ENCODE results near the gene MAN2B1. TPM values are rescaled to one million over a fixed set of nuclear protein-coding genes. Genes with fewer than 3 reads are reported as not detected.
A peak's percentile ranks its signal among the peaks of the same experiment; 100 is the strongest.

MAN2B1 gene
- total RNA-seq, 1 experiment from 2014 or later = 93.5 TPM

DNA sequence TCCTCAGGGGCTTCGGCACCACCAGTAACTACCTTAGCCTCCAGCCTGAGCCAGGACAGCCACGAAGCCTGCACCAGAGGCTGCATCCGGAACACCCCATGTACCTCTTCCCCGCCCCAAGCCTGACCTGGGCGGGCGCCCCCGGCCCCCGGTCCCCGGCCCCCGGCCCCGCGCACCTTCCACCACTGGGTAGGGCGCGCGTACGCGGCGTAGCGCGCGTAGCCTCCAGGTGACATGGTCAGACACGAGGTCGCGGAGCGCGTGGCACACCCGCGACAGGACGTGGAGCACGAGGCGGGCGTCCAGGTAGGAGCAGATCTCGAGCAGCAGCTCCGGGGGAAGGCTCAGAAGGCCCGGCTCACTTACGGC is 29.4 kb upstream of the MAN2B1 start:
- Histone ChIP-seq H2BK20ac (ENCODE audit: low read depth, low read length, poor library complexity, severe bottlenecking) (no peak overlapping the region), H3K56ac (ENCODE audit: insufficient read length, low read depth, low read length) (no peak overlapping the region), H2AFZ (ENCODE audit: low read length) (no peak overlapping the region), H4K8ac (replicated peaks; ENCODE audit: insufficient read length, low read depth, low read length) (no peak overlapping the region), H3K79me2 (ENCODE audit: insufficient read depth, low read length) (no peaks in the 10 kb centered on the region), H2BK5ac (ENCODE audit: insufficient read length, low read length) (no peak overlapping the region), H3K79me1 (ENCODE audit: insufficient read depth, low read depth, low read length, poor library complexity, severe bottlenecking) (no peaks in the 10 kb centered on the region), H3T11ph (ENCODE audit: low read length) (no peak overlapping the region), H4K5ac (ENCODE audit: insufficient read length, low read depth, low read length) (no peak overlapping the region), H3K4me2 (ENCODE audit: insufficient read depth, insufficient read length, low read length) (peak overlapping the region; percentile 81), H2BK120ac (ENCODE audit: low read depth, low read length, poor library complexity, severe bottlenecking) (no peak overlapping the region), H2AK5ac (ENCODE audit: insufficient read length, low read length) (no peak overlapping the region), H3K4me1 (ENCODE audit: insufficient read depth, low read length) (0 out of 2 replicates have a peak, but pooled peaks cover 2% of the 10 kb centered on the region), H4K91ac (ENCODE audit: insufficient read length, low read depth, low read length) (no peak overlapping the region), H3K4ac (ENCODE audit: low read depth, low read length) (no peak overlapping the region), H3K23ac (ENCODE audit: insufficient read length, low read depth, low read length) (no peak overlapping the region), H3K9me3 (ENCODE audit: control insufficient read depth, low read depth, low read length) (no peaks in the 10 kb centered on the region), H2BK15ac (ENCODE audit: low read depth, low read length) (no peak overlapping the region), H4K20me1 (ENCODE audit: control insufficient read depth, insufficient read depth, insufficient read length) (peaks cover 3% of the 10 kb centered on the region), H2BK12ac (ENCODE audit: insufficient read length, low read depth, low read length) (no peak overlapping the region), H3K9ac (ENCODE audit: extremely low read depth, insufficient read length, low read length) (no peak overlapping the region), H3K14ac (ENCODE audit: insufficient read depth, low read length) (no peak overlapping the region), H3K23me2 (ENCODE audit: insufficient read length, low read depth, low read length, poor library complexity, severe bottlenecking) (peaks cover 4% of the 10 kb centered on the region), H3K27me3 (ENCODE audit: insufficient read depth, low read length) (no peaks in the 10 kb centered on the region), H3K18ac (ENCODE audit: insufficient read length, low read depth, low read length) (no peak overlapping the region), H3K27ac (ENCODE audit: insufficient read length, low read depth, low read length) (no peak overlapping the region)
- H3K4me1 Mint-ChIP-seq = 0 out of 4 replicates have a peak, but pooled peaks cover 0 to 2% of the 10 kb centered on the region in 2 experiments
- H3K4me3 Mint-ChIP-seq = peak overlapping the region; percentile 82 to 89
- TF ChIP-seq, protein P1, sequence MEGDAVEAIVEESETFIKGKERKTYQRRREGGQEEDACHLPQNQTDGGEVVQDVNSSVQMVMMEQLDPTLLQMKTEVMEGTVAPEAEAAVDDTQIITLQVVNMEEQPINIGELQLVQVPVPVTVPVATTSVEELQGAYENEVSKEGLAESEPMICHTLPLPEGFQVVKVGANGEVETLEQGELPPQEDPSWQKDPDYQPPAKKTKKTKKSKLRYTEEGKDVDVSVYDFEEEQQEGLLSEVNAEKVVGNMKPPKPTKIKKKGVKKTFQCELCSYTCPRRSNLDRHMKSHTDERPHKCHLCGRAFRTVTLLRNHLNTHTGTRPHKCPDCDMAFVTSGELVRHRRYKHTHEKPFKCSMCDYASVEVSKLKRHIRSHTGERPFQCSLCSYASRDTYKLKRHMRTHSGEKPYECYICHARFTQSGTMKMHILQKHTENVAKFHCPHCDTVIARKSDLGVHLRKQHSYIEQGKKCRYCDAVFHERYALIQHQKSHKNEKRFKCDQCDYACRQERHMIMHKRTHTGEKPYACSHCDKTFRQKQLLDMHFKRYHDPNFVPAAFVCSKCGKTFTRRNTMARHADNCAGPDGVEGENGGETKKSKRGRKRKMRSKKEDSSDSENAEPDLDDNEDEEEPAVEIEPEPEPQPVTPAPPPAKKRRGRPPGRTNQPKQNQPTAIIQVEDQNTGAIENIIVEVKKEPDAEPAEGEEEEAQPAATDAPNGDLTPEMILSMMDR (conservative IDR thresholded peaks at IDR 0.05) = no peak
- DNase-seq = no peak
- no CpG with 5 or more reads among the region's 36 CpGs for WGBS (ENCODE audit: extremely low coverage, insufficient read length, low lambda C conversion rate)
- H3K36me3 Mint-ChIP-seq (ENCODE audit: insufficient read depth in 1 of 3, low read depth in 3 of 3) = peaks cover 6 to 27% (median 19%) of the 10 kb centered on the region in 3 experiments; a peak in 6 of 7 replicates
- no peaks in the 10 kb centered on the region for H3K9me3 Mint-ChIP-seq
- peak overlapping the region in 1 of 3 experiments; percentile 70; a peak in 1 of 7 replicates for H3K27ac Mint-ChIP-seq
- H3K27me3 Mint-ChIP-seq (ENCODE audit: low read depth) = no peaks in the 10 kb centered on the region; the same call in 1 of the 2 replicates

All from H9 (cell line).